SK-N-SH (cell line): ENCODE measurements around the gene ABITRAM.

Experiments used
- FOXM1 ChIP-seq: IDR thresholded peaks from 2 replicates; pipeline ENCODE4 v1.4.0; 2012; ENCODE audit warnings: low read depth, mild to moderate bottlenecking
- RAD21 ChIP-seq: IDR thresholded peaks from 2 replicates; pipeline ENCODE4 v1.6.1; 2012; ENCODE audit warnings: mild to moderate bottlenecking, low read length
- RCOR1 ChIP-seq: fragments of 150-350 bp; IDR thresholded peaks from 2 replicates; pipeline ENCODE4 v1.6.1; 2017; ENCODE audit warnings: antibody characterized with exemption, low read length
- TF ChIP-seq, protein P1 (sequence below): fragments of 200-600 bp; sonication (generic); IDR thresholded peaks from 2 replicates; pipeline ENCODE4 v1.6.1; 2017; ENCODE audit warnings: antibody characterized with exemption, mild to moderate bottlenecking, moderate library complexity

- TF ChIP-seq, protein P1, sequence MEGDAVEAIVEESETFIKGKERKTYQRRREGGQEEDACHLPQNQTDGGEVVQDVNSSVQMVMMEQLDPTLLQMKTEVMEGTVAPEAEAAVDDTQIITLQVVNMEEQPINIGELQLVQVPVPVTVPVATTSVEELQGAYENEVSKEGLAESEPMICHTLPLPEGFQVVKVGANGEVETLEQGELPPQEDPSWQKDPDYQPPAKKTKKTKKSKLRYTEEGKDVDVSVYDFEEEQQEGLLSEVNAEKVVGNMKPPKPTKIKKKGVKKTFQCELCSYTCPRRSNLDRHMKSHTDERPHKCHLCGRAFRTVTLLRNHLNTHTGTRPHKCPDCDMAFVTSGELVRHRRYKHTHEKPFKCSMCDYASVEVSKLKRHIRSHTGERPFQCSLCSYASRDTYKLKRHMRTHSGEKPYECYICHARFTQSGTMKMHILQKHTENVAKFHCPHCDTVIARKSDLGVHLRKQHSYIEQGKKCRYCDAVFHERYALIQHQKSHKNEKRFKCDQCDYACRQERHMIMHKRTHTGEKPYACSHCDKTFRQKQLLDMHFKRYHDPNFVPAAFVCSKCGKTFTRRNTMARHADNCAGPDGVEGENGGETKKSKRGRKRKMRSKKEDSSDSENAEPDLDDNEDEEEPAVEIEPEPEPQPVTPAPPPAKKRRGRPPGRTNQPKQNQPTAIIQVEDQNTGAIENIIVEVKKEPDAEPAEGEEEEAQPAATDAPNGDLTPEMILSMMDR: no peak
- TF ChIP-seq RAD21 (no peak), RCOR1 (no peak), FOXM1 (no peak)
Observed at GRCh38 chr9:108910402-108910801, 23.8 kb upstream of the ABITRAM start.
